Renal cortical epithelial cell (primary cell): ENCODE data around the gene CLEC7A. TPM values are rescaled to one million over a fixed set of nuclear protein-coding genes. Genes with fewer than 3 reads are reported as not detected.

ENCODE experiments used
- DNase-seq: peaks from one replicate; pipeline ENCODE4 v3.0.0-alpha.2; 2011; ENCODE audit warnings: low read depth
- total RNA-seq: library from RNA; depleted of rRNA; stranded (reverse); fragments of >200 nt; gene quantifications from 2 replicates; pipeline ENCODE4 v1.2.3, GENCODE V29; 2014

CLEC7A gene
- total RNA-seq, 1 donor from 2014 or later: 0.05 TPM

DNA sequence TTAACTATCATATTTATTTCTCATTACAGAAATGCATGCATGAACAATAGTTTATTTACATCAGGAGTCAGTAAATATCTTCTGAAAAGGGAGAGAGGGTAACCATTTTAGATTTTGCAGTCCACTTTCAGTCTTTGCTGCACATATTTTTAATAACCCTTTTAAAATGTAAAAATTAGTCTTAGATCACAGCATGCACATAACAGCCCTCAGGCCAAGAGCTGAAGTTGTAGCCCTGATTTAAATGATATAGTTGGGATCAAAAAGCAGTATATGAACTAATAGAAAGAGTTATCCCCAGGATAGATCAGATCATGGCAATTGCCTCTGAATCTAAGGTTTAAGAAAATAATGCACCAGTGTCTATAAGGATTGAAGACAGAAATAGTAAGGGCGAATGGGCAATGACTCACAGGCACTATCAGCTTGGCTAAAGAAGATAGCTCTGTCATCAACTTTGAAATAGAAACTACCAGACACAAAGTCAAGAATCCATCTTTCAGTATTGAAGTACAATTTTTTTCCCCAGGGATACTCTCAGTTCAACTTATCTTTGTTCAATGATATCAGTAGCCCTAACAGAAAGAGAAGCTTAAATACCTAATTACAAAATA is 13.1 kb upstream of the CLEC7A start:
- no peak for DNase-seq

DNA sequence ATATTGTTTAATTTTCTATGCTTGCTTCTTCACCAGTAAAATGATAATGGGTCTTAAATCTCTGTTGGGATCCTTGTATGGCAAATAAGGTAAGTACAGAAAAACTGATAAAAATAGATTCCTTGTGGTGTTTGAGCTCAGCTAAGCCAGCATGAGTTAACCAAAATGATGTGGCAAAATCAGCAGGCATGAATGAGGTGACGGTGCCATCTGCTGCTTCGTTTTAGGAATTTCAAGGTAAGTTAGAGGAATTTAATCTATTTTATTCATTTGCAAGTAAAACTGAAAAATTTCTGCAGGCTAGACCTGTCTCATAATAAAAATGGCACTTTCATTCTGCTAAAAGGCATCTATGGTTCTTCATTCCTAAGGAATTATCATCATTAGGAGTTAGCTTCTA is 10.0 kb upstream of the CLEC7A start:
- DNase-seq: peak; percentile 60

DNA sequence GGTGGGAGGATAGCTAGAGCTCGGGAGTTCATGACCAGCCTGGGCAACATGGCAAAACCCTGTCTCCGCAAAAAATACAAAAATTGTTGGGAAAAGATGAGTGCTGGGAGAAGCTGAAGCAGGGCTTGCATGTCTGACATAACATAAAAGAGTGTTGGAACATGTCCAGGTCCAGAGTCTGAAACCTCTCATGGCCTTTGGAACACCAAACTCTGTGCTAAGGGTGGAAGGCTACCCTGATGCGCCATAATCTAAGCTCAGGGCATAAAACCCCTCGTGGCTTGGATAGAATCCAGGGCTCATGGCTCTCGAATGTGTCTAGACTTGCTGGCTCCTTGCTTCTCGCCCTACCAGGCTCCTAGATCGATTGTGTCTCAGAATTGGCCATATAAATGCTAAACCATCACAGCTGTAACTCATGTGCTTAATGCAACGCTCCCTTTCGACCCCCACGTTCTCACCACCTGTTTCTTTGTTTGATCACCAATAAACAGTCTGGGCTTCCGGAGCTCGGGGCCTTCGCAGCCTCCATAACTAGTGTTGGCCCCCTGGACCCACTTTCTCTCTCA is 6.7 kb upstream of the CLEC7A start:
- DNase-seq: no peak

DNA sequence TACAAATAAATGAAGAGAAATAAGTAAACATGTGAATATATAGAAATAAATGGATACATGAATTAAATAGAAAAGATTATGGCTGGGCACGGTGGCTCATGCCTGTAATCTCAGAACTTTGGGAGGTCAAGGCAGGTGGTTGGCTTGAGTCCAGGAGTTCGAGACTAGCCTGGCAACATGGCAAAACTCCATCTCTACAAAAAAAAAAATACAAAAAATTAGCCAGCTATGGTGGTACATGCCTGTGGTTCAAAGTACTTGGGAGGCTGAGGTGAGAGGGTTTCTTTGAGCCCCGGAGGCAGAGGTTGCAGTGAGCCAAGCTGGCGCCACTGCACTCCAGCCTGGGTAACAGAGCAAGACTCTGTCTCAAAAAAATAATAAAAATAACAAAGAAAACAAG is 5.1 kb upstream of the CLEC7A start:
- no peak for DNase-seq

DNA sequence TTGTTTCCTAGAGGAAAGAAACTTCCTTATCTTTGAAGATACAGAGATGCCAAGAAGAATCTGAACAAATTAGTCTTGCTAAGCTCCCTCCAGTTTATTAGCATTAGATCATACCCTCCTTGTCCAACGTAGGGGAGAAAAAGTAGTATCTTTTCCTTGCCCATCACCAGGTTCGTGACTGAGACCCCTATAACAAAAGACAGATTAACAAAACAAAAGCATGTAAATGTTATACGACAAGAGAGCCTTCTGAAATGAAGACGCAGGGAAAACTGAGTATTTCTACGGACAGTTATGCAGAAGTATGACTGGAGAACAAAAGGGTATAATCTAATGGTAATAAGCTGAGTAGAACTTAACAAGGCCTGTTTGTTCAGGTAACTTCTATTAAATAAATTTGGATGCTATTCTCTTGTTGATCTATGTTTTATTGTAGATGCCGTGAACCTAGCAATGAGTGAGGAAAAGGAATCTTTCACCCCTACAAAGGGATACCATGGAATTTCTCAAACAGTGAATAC is 2.9 kb upstream of the CLEC7A start:
- DNase-seq: no peak

DNA sequence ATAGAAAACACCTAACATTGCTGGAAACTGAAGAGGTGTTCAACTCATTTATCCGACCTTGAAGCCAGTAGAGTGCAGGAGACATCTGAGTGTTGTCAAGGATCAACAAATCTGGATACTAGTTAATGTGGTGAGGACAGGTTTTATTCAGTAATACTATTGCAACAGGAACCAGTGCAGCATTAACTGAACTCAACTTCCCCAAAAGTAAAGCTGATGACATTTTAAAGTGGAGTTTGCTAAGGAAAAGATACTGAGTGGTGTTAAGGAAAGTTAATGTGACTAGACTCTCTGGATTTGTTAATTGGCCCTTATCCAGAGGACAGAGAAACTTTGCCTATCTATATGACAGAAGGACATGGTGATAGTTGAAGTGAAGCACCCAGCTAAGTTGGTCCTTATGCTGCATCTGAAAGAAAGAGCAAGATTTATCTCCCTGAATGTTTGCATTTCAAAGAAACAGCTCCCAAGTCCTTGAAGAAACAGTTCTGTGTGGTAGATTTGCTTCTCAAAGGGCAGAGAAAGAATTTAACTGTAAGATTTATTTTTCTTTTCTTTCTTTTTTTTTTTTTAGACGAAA is 1.2 kb upstream of the CLEC7A start:
- no peak for DNase-seq

DNA sequence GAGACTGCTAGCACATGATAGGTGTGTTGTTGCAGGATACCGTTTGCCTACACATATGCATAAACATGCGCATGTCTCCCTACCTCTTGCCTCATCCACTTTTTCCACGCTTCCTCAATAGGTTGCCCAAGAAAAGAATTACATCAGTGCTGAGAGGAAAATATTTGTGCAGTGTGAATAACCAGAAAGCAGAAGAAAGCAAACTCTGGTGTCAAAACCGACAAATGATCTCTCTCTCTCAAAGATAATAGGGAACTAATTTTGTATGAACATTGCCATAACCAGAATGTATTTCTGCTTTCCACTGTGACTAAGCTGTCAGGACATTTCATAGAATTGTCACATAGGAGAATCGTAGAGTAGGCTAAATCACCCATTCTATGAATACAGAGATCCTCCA is 1.3 kb downstream of the CLEC7A start:
- DNase-seq: no peak

DNA sequence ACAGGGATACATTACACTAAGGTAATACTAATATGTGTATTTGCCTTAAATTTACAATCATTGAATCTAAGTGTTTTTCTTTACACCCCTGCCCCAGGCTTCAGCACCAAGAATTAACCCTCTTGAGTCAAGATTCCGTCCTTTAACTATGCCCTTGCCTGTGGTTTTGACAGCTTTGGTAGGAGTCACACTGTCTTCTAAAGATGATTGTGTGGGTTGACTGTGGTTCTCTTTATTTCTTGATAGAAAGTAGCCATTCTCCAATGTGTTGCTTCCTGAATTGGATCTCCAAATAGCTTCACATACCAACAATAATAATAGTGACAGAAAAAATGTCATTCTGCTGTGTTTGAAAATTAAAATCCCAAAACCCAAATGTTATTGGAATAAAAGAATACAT is 3.6 kb downstream of the CLEC7A start:
- no peak for DNase-seq

DNA sequence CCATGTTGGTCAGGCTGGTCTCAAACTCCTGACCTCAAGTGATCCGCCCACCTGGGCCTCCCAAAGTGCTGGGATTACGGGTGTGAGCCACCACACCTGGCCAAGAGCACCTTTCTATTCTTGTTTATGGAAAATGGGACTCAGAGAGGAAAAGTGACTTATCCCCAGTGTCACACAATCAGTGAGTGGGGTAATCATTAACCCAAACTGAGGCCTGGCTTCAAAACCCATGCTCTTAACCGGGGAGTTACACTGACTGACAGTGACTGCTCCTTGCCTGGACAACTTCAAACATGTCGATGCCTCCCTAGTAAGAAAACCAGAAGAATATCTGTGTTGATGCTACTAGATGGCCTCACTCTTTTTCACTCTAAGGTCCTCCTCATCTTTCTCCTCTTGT is 7.3 kb downstream of the CLEC7A start:
- no peak for DNase-seq

DNA sequence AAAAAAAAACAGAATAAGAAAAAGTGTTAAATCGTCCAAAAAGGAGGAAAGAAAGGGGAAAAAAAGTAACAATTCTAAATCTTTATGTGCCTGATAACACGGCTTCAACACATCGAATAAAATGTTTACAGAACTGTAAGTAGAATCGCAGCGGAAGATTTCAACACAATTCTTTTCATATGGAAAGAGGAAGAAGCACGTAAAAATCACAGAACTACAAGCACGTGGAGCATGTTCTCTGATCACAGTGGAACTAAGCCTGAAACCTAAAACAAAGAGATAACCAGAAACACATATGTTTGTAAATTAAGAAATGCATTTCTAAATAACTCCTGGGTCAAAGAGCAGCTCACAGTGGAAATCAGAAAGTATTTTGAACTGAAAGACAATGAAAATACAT is 8.7 kb downstream of the CLEC7A start:
- DNase-seq: no peak

DNA sequence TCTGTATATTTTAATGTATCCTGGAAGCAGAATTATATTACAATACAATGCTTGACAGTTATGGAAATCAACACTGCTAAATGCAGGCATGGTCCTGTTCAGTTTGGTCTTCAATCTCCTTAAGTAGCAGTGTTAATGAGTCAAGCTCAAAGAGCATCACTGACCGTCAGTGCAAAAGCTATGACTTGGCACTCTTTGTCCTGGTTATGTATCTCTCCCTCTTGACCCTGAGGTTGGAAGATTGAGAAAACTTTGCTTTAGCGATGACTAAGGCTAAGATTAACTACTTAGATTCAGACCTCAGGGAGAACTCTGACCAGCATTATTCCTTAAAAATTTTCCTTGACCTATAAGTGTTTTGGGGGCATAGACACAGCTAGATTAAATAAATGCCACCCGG is 10.9 kb downstream of the CLEC7A start:
- DNase-seq: peak; percentile 29

DNA sequence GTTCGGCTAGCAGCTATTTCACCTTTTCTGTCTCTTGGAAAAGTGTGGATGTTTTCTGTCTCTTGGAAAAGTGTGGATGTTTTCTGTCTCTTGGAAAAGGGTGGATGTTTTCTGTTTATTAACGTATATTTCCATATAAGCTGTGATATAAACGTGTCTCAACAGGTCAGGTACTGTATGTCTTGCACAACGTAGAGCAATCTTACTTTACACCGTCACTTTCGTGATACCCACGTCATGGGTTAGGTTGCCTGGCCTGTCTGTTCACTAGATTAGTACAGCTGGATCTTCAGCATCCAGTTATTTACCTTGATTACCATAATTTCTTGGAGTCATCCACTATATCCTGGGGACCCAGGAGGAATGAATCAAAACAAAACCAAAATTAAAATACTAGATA is 14.1 kb downstream of the CLEC7A start:
- DNase-seq: no peak

DNA sequence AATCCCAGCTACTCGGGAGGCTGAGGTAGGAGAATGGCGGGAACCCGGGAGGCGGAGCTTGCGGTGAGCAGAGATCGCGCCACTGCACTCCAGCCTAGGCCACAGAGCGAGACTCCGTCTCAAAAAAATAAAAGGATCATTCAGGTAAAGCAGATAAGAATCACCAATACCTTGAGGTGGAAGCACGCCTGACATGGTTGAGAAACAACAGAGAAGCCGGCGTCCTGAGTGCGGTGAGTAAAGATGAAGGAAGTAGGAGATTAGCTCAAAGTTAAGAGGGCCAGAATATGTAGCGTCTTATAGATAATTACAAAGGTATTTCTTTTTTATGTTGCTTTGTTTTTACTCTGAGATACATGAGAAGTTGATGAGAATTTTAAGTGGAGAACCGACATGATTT is 14.7 kb downstream of the CLEC7A start:
- DNase-seq: no peak

DNA sequence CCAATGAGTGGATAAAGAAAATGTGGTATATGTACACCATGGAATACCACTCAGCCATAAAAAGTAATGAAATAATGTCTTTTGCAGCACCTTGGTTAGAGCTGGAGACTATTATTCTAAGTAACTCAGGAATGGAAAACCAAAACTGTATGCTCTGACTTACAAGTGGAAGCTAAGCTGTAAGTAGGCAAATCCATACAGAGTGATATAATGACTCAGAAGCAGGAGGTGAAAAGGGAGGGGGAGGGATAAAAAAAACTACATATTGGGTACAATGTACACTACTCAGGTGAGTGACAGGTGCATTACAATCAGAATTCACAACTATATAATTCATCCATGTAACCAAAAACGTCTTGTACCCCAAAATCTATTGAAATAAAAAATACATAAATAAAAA is 16.1 kb downstream of the CLEC7A start:
- no peak for DNase-seq

DNA sequence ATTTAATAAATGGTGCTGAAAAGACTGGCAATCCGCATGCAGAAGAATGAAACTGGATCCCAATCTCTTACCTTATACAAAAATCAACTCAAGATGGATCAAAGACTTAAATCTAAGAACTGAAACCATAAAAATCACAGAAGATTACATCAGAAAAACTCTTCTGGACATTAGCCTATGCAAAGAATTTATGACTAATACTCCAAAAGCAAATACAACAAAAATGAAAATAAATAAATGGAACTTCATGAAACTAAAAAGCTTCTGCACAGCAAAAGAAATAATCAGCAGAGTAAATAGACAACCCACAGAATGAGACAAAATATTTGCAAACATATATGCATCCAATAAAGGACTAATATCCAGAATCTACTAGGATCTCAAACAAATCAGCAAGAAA is 16.9 kb downstream of the CLEC7A start:
- no peak for DNase-seq

DNA sequence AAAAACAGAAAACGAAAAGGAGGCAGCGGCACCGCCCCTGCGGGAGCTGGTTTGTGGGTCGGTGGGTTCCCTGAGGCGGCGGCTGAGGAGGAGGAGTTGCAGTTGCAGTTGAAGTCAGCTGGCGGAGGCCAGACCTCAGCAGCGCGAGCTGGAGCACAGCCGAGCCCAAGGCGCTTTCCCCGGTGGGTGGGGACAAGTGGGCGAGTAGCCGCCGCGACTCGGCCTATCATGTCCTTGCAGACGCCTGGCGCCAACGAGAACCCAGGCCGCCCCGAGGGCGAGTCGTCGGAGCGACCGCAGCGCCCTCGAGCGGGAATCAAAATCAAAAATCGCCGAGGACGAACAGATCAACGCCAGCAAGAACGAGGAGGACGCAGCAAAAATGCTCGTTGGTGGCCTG is 18.5 kb downstream of the CLEC7A start:
- DNase-seq: no peak

DNA sequence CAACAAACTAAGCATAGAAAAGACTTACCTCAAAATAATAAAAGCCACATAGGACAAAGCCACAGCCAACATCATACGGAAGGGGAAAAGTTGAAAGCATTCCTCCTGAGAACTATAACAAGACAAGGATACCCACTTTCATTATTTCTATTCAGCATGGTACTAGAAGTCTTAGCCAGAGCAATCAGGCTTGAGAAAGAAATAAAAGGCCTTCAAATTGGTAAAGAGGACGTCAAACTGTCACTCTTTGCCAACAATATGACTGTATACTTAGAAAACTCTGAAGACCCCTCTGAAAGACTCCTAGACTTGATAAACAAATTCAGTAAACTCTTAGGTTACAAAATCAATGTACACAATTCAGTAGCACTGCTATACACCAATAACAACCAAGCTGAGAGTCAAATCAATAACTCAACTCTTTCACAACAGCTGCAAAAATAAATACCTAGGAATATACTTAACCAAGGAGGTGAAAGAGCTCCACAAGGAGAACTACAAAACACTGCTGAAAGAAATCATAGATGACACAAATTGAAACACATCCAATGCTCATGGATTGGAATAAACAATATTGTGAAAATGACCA is 19.6 kb downstream of the CLEC7A start:
- DNase-seq: no peak

DNA sequence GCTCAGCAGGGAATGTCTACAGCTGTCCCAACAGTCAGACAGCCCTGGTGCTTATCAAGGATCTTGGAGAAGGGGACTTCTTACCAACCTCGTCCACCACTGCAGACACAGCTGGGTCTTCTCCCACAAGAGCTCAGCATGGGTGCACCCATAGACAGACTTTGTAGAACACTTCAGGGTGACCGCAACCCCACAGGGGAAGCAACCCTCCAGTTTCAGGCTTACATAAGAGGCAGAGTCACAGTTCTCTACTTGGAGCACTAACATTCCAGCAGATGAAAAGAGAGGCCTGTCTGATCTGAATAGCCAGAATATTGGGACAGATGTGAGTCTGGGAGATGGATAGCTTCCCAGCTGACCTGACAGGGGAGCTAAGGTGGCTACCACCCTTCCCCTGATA is 27.7 kb downstream of the CLEC7A start:
- DNase-seq: no peak

DNA sequence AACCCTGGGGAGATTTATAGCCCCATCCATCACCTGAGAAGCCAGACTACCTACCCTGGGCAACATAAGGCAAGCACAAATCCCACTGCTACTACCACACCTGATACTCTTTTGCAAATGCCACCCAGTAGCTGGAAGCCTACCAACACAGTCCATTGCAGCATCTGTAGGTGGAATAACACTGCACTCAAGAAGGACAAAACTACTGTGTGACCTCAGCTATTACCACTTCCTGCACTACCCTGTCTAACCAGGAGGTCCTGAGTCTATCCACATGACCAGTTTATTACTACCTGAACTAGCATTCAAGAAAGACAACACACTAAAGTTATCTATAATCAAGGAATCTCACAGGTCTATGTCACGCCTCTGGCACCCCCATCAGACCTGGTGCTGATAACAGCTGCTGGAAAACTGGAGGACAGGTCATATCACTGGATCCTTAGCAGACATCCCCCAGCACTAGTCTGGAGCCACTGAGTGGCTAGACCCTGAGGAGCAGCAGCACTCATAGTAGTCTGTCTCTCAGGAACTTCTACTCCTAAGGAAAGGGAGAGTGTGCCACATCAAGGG is 28.3 kb downstream of the CLEC7A start:
- no peak for DNase-seq

DNA sequence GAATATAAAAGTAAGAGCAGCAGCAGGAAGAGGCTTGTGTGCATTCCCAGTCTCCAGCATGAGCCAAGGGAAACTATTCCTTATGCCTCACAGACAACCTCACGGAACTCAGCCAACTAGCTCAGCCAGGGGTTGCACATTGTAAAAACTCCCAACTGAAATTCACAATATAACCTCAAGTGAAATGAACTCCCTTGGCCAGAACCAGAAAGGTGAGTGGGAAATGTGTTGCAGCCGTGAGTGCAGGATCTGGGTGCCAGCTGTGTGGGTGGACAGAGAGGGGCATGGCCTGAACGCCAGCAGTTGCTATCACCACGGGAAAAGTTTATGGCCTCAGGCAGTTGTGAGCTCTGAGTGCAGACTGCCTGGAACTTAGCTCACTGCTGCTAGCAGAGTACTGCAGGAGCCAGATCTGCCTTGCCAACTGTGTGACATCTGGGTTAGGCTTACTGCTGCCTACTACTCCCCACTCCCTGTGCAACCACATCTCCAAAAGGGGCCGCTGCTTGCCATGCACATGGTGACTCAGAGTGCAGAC is 28.9 kb downstream of the CLEC7A start:
- DNase-seq: peak; percentile 64

DNA sequence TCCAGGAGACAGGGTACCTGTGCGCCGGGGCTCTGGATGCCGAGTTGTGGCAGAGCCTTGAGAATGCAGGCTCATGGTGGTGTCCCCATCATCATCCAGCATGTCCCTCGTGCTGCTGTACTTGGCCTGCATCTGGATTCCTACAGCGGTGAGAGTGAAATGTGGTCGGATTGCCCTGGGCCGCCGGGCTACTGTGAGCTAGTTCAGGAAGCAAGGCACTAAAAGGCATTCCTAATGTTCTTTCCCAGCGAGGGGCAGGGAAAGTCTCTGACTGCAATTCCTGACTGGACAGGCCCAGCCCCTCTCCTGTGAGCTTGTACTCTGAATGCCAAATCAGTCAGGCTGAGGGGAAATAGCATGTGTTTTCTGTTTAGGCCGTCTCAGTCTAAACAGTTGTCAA is 31.2 kb downstream of the CLEC7A start, which contains the start of gene CLEC1A:
Gene CLEC1A, minus strand, starts transcription at position 195 of the 400 bp plus-strand sequence. Its CDS starts 63 bp downstream, at position 132.
- DNase-seq: no peak

DNA sequence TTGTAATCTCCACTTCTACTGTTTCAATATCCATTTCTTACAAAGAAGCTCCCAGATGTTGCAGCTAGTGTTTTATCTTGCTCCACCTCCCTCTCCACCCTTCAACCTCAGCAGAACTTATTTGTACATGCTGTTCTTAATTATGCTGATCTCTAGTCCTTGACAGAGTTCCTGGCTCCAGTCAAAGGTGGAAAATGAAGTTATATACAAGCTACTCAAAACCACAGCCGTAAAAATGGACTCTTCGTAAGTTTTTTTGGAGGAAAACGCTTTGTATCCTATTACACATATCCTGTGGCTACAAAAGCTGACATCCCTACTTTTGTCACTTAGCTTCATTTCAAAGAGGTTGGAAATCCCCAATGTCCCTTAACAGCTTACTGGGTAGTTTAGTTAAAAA is 32.5 kb downstream of the CLEC7A start:
- no peak for DNase-seq

DNA sequence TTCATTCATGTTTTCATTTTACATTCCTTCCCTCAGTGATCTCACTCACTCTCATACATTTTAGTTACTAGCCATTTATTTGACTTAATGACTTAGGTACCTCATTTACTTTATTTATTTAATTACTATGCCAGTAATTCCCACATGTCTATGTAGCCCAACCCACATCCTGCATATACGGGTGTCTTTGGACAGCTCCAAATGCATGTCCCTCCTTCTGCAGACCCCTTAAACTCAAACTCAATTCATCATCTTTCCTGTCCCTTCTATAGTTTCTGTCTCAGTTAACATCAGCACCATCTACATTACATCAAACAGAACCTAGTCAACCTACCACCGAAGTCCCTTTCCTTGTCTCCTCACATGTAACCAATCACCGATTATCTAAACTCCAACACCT is 34.0 kb downstream of the CLEC7A start:
- no peak for DNase-seq
